Neuronal stem cell (in vitro differentiated cells): ENCODE data around the gene IL36B.
A peak's percentile ranks its signal among the peaks of the same experiment; 100 is the strongest.

Experiments used
- DNase-seq: peaks from one replicate; pipeline ENCODE4 v3.0.0-alpha.2; 2013; ENCODE audit warnings: low spot score
- H2AFZ ChIP-seq: one replicate; pipeline ENCODE4 v1.6.1; 2013; ENCODE audit warnings: mild to moderate bottlenecking, low read length, inconsistent platforms
- H2AK5ac ChIP-seq: 2 replicates; pipeline ENCODE4 v1.6.1; 2013; ENCODE audit warnings: low read depth, mild to moderate bottlenecking, inconsistent platforms, low read length, moderate library complexity, mixed read lengths
- H2BK120ac ChIP-seq: 2 replicates; pipeline ENCODE4 v1.6.1; 2013; ENCODE audit warnings: low read depth, mild to moderate bottlenecking, inconsistent platforms, low read length, moderate library complexity, mixed read lengths
- H2BK12ac ChIP-seq: one replicate; pipeline ENCODE4 v1.6.1; 2013; ENCODE audit warnings: low read length, inconsistent platforms
- H2BK15ac ChIP-seq: 2 replicates; pipeline ENCODE4 v1.6.1; 2013; ENCODE audit warnings: mild to moderate bottlenecking, low read length, inconsistent platforms, mixed read lengths
- H2BK5ac ChIP-seq: one replicate; pipeline ENCODE4 v1.6.1; 2013; ENCODE audit warnings: inconsistent platforms, mild to moderate bottlenecking, low read length, moderate library complexity
- H3K14ac ChIP-seq: one replicate; pipeline ENCODE4 v1.6.1; 2013; ENCODE audit warnings: low read length, inconsistent platforms
- H3K18ac ChIP-seq: 2 replicates; pipeline ENCODE4 v1.6.1; 2013; ENCODE audit warnings: low read length, inconsistent platforms
- H3K23ac ChIP-seq: 2 replicates; pipeline ENCODE4 v1.6.1; 2013; ENCODE audit warnings: low read depth, mild to moderate bottlenecking, mixed read lengths, low read length, inconsistent platforms; ENCODE audit not compliant: poor library complexity
- H3K27ac ChIP-seq: replicated peaks from 3 replicates; pipeline ENCODE4 v1.5.1; 2013; ENCODE audit warnings: low read length, inconsistent platforms
- H3K27me3 ChIP-seq, 3 experiments: 2 replicates each; pipeline ENCODE4 v1.6.1; 2013; ENCODE audit warnings: low read length in 3 of 3, mild to moderate bottlenecking in 2 of 3, inconsistent platforms in 1 of 3, low read depth in 1 of 3, mixed read lengths in 1 of 3, moderate library complexity in 1 of 3; ENCODE audit not compliant: control insufficient read depth in 3 of 3, insufficient read depth in 3 of 3
- H3K36me3 ChIP-seq, 2 donors: replicated peaks in 1 of 2; 2 replicates each; pipeline ENCODE4 v1.6.1; 2013; ENCODE audit warnings: low read length in 2 of 2; ENCODE audit not compliant: control insufficient read depth in 2 of 2, insufficient read depth in 2 of 2
- H3K4ac ChIP-seq: 2 replicates; pipeline ENCODE4 v1.6.1; 2013; ENCODE audit warnings: inconsistent platforms, mild to moderate bottlenecking, low read length, moderate library complexity
- H3K4me1 ChIP-seq, 2 donors: 1 replicate in 1 of 2; 2 replicates in 1 of 2; pipeline ENCODE4 v1.6.1; 2013; ENCODE audit warnings: low read length in 2 of 2, low read depth in 1 of 2; ENCODE audit not compliant: control insufficient read depth in 2 of 2, insufficient read depth in 1 of 2
- H3K4me2 ChIP-seq: one replicate; pipeline ENCODE4 v1.6.1; 2013; ENCODE audit warnings: mild to moderate bottlenecking, low read length, inconsistent platforms; ENCODE audit not compliant: insufficient read depth, poor library complexity, severe bottlenecking
- H3K4me3 ChIP-seq, 2 donors: 2 replicates each; pipeline ENCODE4 v1.5.1; 2013; ENCODE audit warnings: low read length in 2 of 2, mild to moderate bottlenecking in 2 of 2, inconsistent platforms in 1 of 2, moderate library complexity in 1 of 2
- H3K79me1 ChIP-seq: one replicate; pipeline ENCODE4 v1.6.1; 2013; ENCODE audit warnings: low read depth, mild to moderate bottlenecking, inconsistent platforms, low read length, moderate library complexity
- H3K9ac ChIP-seq: one replicate; pipeline ENCODE4 v1.6.1; 2013; ENCODE audit warnings: mild to moderate bottlenecking, low read depth, low read length, inconsistent platforms; ENCODE audit not compliant: poor library complexity
- H3K9me3 ChIP-seq, 2 donors: replicated peaks in 1 of 2; 2 replicates each; pipeline versions ENCODE3 to v1.6.1; 2013; ENCODE audit warnings: low read length in 2 of 2, mild to moderate bottlenecking in 2 of 2, inconsistent platforms in 1 of 2, low read depth in 1 of 2, mixed read lengths in 1 of 2, moderate library complexity in 1 of 2; ENCODE audit not compliant: control insufficient read depth in 2 of 2, insufficient read depth in 1 of 2
- H4K8ac ChIP-seq: one replicate; pipeline ENCODE4 v1.6.1; 2013; ENCODE audit warnings: low read depth, mild to moderate bottlenecking, inconsistent platforms, low read length, moderate library complexity
- H4K91ac ChIP-seq: one replicate; pipeline ENCODE4 v1.6.1; 2013; ENCODE audit warnings: low read length, low read depth, mild to moderate bottlenecking, inconsistent platforms; ENCODE audit not compliant: poor library complexity
- WGBS, 2 donors: extraction: QIAGEN DNeasy Blood & Tissue Kit; methylation state at CpG; one replicate each; pipeline ENCODE4 v1.1.7; 2013; ENCODE audit warnings: missing lambda C conversion rate in 2 of 2, mixed read lengths in 1 of 2; ENCODE audit not compliant: insufficient read length in 2 of 2, insufficient replicate concordance in 1 of 2; ENCODE audit errors: extremely low coverage in 2 of 2; 5-methylcytosine and 5-hydroxymethylcytosine counted together

IL36B gene

GRCh38 chr2:113067681-113068080, 15.0 kb upstream of the IL36B start, which contains the start of gene IL1F10:
Gene IL1F10 (plus strand): TSS chr2:113067970. CDS start chr2:113072739, 4,769 bp downstream.
- Histone ChIP-seq H3K14ac (no peak within 1 kb of the TSS), H2BK120ac (no peak within 1 kb of the TSS), H3K23ac (no peak within 1 kb of the TSS), H3K9me3 (peaks cover 0 to 2% of the 10 kb centered on the region in 2 donors), H2AK5ac (no peak within 1 kb of the TSS), H3K79me1 (no peaks in the 10 kb centered on the region), H4K91ac (no peak within 1 kb of the TSS), H2AFZ (no peak within 1 kb of the TSS), H3K4ac (no peak within 1 kb of the TSS), H3K4me1 (no peaks in the 10 kb centered on the region), H3K27ac (no peak within 1 kb of the TSS), H3K4me3 (no peak within 1 kb of the TSS), H3K9ac (no peak within 1 kb of the TSS), H2BK5ac (no peak within 1 kb of the TSS), H3K4me2 (no peak within 1 kb of the TSS), H2BK15ac (no peak within 1 kb of the TSS), H3K36me3 (no peaks in the 10 kb centered on the region), H3K27me3 (peaks cover 0 to 22% (median 0%) of the 10 kb centered on the region in 3 experiments), H3K18ac (no peak within 1 kb of the TSS), H4K8ac (no peak within 1 kb of the TSS), H2BK12ac (no peak within 1 kb of the TSS)
- DNase-seq, result no peak
- WGBS, 2 donors, result no CpG with 5 or more reads among the region's 3 CpGs

DNA sequence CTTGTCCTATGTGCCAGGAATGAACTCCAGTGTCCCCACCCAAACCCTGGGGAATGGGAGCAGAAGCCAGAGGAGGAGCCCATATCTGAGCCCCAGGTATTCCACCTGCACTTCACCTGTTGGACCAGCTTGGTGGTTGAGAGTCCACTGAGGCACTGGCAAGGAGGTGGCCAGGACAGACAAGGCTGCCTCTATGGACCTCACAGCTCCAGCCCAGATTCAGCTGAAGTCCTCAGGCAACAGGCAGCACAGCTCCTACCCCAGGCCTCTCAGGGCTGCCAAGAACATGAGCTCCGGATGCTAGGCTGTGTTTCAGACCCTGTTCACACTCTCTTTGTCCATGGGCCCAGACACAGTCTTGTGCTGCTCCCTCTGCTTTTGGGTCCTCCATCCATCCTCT, 12.2 kb upstream of the IL36B start:
- Histone ChIP-seq H2BK15ac (no peak overlapping the region), H3K36me3 (no peaks in the 10 kb centered on the region), H2BK5ac (no peak overlapping the region), H3K4me1 (peaks cover 0 to 1% of the 10 kb centered on the region in 2 donors), H3K4me2 (no peak overlapping the region), H4K8ac (no peak overlapping the region), H2AFZ (no peak overlapping the region), H3K9me3 (peaks cover 0 to 2% of the 10 kb centered on the region in 2 donors), H3K4me3 (no peak overlapping the region), H2BK120ac (no peak overlapping the region), H3K18ac (no peak overlapping the region), H3K14ac (peak overlapping the region; percentile 47), H3K23ac (no peak overlapping the region), H2BK12ac (no peak overlapping the region), H3K79me1 (no peaks in the 10 kb centered on the region), H2AK5ac (no peak overlapping the region), H3K27me3 (peaks cover 0 to 8% (median 0%) of the 10 kb centered on the region in 3 experiments), H4K91ac (no peak overlapping the region), H3K4ac (no peak overlapping the region), H3K27ac (no peak overlapping the region), H3K9ac (no peak overlapping the region)
- no peak for DNase-seq
- WGBS, 2 donors, result no CpG with 5 or more reads among the region's 1 CpG

- Histone ChIP-seq H3K23ac (no peak overlapping the region), H2AK5ac (no peak overlapping the region), H4K8ac (no peak overlapping the region), H3K27me3 (peaks cover 0 to 3% (median 0%) of the 10 kb centered on the region in 3 experiments), H3K79me1 (no peaks in the 10 kb centered on the region), H3K4me3 (no peak overlapping the region), H3K27ac (no peak overlapping the region), H2BK5ac (no peak overlapping the region), H3K36me3 (no peaks in the 10 kb centered on the region), H2BK12ac (no peak overlapping the region), H3K14ac (no peak overlapping the region), H3K4ac (no peak overlapping the region), H2AFZ (no peak overlapping the region), H2BK120ac (no peak overlapping the region), H4K91ac (no peak overlapping the region), H3K9me3 (peaks cover 0 to 2% of the 10 kb centered on the region in 2 donors), H2BK15ac (no peak overlapping the region), H3K4me1 (peaks cover 0 to 1% of the 10 kb centered on the region in 2 donors), H3K18ac (no peak overlapping the region), H3K4me2 (no peak overlapping the region), H3K9ac (no peak overlapping the region)
- DNase-seq, result no peak
- no CpG with 5 or more reads among the region's 5 CpGs for WGBS, 2 donors
Observed at GRCh38 chr2:113064281-113064680, 11.6 kb upstream of the IL36B start.

GRCh38 chr2:113061896-113062770, 9.5 kb upstream of the IL36B start:
- H3K14ac ChIP-seq, result peak overlapping the region; percentile 84
- peak overlapping the region; percentile 86 for H2BK15ac ChIP-seq
- H3K27me3 ChIP-seq, result peaks cover 0 to 3% (median 0%) of the 10 kb centered on the region in 3 experiments
- no peaks in the 10 kb centered on the region for H3K79me1 ChIP-seq
- H2BK5ac ChIP-seq, result peak overlapping the region; percentile 59
- H2BK12ac ChIP-seq, result no peak overlapping the region
- no peaks in the 10 kb centered on the region for H3K36me3 ChIP-seq
- no peak overlapping the region for H3K23ac ChIP-seq
- H4K8ac ChIP-seq, result no peak overlapping the region
- no peak overlapping the region for H4K91ac ChIP-seq
- no peak for DNase-seq
- H3K18ac ChIP-seq, result peak overlapping the region; percentile 30
- peaks cover 0 to 1% of the 10 kb centered on the region in 2 donors for H3K4me1 ChIP-seq
- no CpG with 5 or more reads among the region's 18 CpGs for WGBS, 2 donors
- H3K9me3 ChIP-seq, result peaks cover 0 to 2% of the 10 kb centered on the region in 2 donors
- peak overlapping the region; percentile 14 for H3K9ac ChIP-seq
- H3K4me3 ChIP-seq, result no peak overlapping the region
- H2BK120ac ChIP-seq, result no peak overlapping the region
- peak overlapping the region; percentile 31 for H2AK5ac ChIP-seq
- no peak overlapping the region for H2AFZ ChIP-seq
- H3K4ac ChIP-seq, result no peak overlapping the region
- no peak overlapping the region for H3K27ac ChIP-seq
- no peak overlapping the region for H3K4me2 ChIP-seq
